OCI-LY1 (cell line): ENCODE results near the gene BTBD9.

Source experiments
- H2AFZ ChIP-seq: fragments of 200-600 bp; sonication (generic), shearing (Covaris generic); 2 replicates; pipeline ENCODE4 v1.6.0; 2014; ENCODE audit warnings: antibody characterized with exemption, mild to moderate bottlenecking, low read length
- H3F3A ChIP-seq: fragments of 200-600 bp; sonication (generic), shearing (Covaris generic); 2 replicates; pipeline ENCODE4 v1.6.0; 2014; ENCODE audit warnings: mild to moderate bottlenecking, antibody characterized with exemption, low read length, moderate library complexity; ENCODE audit not compliant: insufficient read depth
- H3K27ac ChIP-seq: fragments of 200-600 bp; sonication (generic); 2 replicates; pipeline ENCODE4 v1.5.1; 2014; ENCODE audit warnings: low read length, mixed run types, mild to moderate bottlenecking, low read depth; ENCODE audit not compliant: poor library complexity, severe bottlenecking
- H3K27me3 ChIP-seq: fragments of 200-600 bp; sonication (generic); 2 replicates; pipeline ENCODE4 v1.6.0; 2014; ENCODE audit warnings: antibody characterized with exemption, mild to moderate bottlenecking, low read length, moderate library complexity; ENCODE audit not compliant: insufficient read depth
- H3K36me3 ChIP-seq: fragments of 200-600 bp; sonication (generic); 2 replicates; pipeline ENCODE4 v1.6.1; 2014; ENCODE audit warnings: mild to moderate bottlenecking, antibody characterized with exemption, low read length, moderate library complexity, mixed read lengths; ENCODE audit not compliant: insufficient read depth
- H3K4me1 ChIP-seq: fragments of 200-600 bp; sonication (generic); 2 replicates; pipeline ENCODE4 v1.5.1; 2014; ENCODE audit warnings: mild to moderate bottlenecking, low read length, moderate library complexity; ENCODE audit not compliant: insufficient read depth, severe bottlenecking
- H3K4me2 ChIP-seq: fragments of 200-600 bp; sonication (generic), shearing (Covaris generic); 2 replicates; pipeline ENCODE4 v1.6.1; 2014; ENCODE audit warnings: low read length
- H3K4me3 ChIP-seq: fragments of 200-600 bp; sonication (generic); 2 replicates; pipeline ENCODE4 v1.5.1; 2014; ENCODE audit warnings: low read length, low read depth, mild to moderate bottlenecking, mixed read lengths; ENCODE audit not compliant: poor library complexity, severe bottlenecking
- H3K79me2 ChIP-seq: fragments of 200-600 bp; shearing (Covaris generic); 2 replicates; pipeline ENCODE4 v1.6.1; 2016; ENCODE audit warnings: mixed run types, low read length, mixed read lengths; ENCODE audit not compliant: insufficient read depth
- H3K9ac ChIP-seq: fragments of 200-600 bp; sonication (generic), shearing (Covaris generic); 2 replicates; pipeline ENCODE4 v1.6.1; 2014; ENCODE audit warnings: mild to moderate bottlenecking, low read length, mixed read lengths
- H3K9me2 ChIP-seq: fragments of 200-600 bp; sonication (generic), shearing (Covaris generic); 2 replicates; pipeline ENCODE4 v1.6.1; 2014; ENCODE audit warnings: low read depth, mild to moderate bottlenecking, low read length, mixed read lengths
- H3K9me3 ChIP-seq: fragments of 200-600 bp; shearing (Covaris generic); 2 replicates; pipeline ENCODE4 v1.6.1; 2014; ENCODE audit warnings: low read length, mixed read lengths
- H4K20me1 ChIP-seq: fragments of 200-600 bp; sonication (generic), shearing (Covaris generic); 2 replicates; pipeline ENCODE4 v1.6.0; 2016; ENCODE audit warnings: mild to moderate bottlenecking, low read length; ENCODE audit not compliant: insufficient read depth
- CTCF ChIP-seq: fragments of 200-600 bp; sonication (generic), shearing (Covaris generic); IDR thresholded peaks from 2 replicates; pipeline ENCODE4 v1.5.1; 2017; ENCODE audit warnings: mild to moderate bottlenecking, antibody characterized with exemption, low read length, moderate library complexity, mixed read lengths
- EZH2 ChIP-seq: fragments of 200-600 bp; sonication (generic), shearing (Covaris generic); IDR thresholded peaks from 2 replicates; pipeline ENCODE4 v1.8.0; 2017; ENCODE audit warnings: borderline replicate concordance, mixed run types, mild to moderate bottlenecking, antibody characterized with exemption, low read length, moderate library complexity, mixed read lengths

The BTBD9 gene

GRCh38 chr6:38637756-38638155 lies 2.0 kb downstream of the BTBD9 start:
- Histone ChIP-seq H3K4me1 (peaks cover 17% of the 10 kb centered on the region), H3K9me3 (no peaks in the 10 kb centered on the region), H3K9me2 (no peaks in the 10 kb centered on the region), H3K36me3 (no peaks in the 10 kb centered on the region), H4K20me1 (no peaks in the 10 kb centered on the region), H3K4me2 (no peak overlapping the region), H3K9ac (no peak overlapping the region), H3K27ac (no peak overlapping the region), H3K27me3 (no peaks in the 10 kb centered on the region), H3K79me2 (no peaks in the 10 kb centered on the region), H2AFZ (no peak overlapping the region), H3K4me3 (no peak overlapping the region), H3F3A (no peaks in the 10 kb centered on the region)
- TF ChIP-seq CTCF (no peak), EZH2 (no peak)

GRCh38 chr6:38636027-38636426 lies 3.7 kb downstream of the BTBD9 start:
- Histone ChIP-seq H3K9me3 (no peaks in the 10 kb centered on the region), H3K79me2 (no peaks in the 10 kb centered on the region), H3K36me3 (no peaks in the 10 kb centered on the region), H3K9me2 (no peaks in the 10 kb centered on the region), H3K9ac (no peak overlapping the region), H3K4me2 (no peak overlapping the region), H3K27ac (no peak overlapping the region), H4K20me1 (no peaks in the 10 kb centered on the region), H2AFZ (no peak overlapping the region), H3F3A (no peaks in the 10 kb centered on the region), H3K4me1 (peaks cover 16% of the 10 kb centered on the region), H3K4me3 (no peak overlapping the region), H3K27me3 (no peaks in the 10 kb centered on the region)
- TF ChIP-seq EZH2 (no peak), CTCF (no peak)

GRCh38 chr6:38634518-38634917 lies 5.2 kb downstream of the BTBD9 start:
- Histone ChIP-seq H3K27me3 (no peaks in the 10 kb centered on the region), H3K4me1 (peaks cover 7% of the 10 kb centered on the region), H3K4me2 (no peak overlapping the region), H3K9me2 (no peaks in the 10 kb centered on the region), H4K20me1 (no peaks in the 10 kb centered on the region), H3K27ac (no peak overlapping the region), H3K9ac (no peak overlapping the region), H2AFZ (no peak overlapping the region), H3K4me3 (no peak overlapping the region), H3K79me2 (no peaks in the 10 kb centered on the region), H3K9me3 (no peaks in the 10 kb centered on the region), H3K36me3 (no peaks in the 10 kb centered on the region), H3F3A (no peaks in the 10 kb centered on the region)
- no peak for TF ChIP-seq CTCF
- no peak for TF ChIP-seq EZH2
